Fibroblast of peridontal ligament (primary cell): Measurements from ENCODE around the gene MX2.

ENCODE experiments used
- DNase-seq: peaks from one replicate; pipeline ENCODE4 v3.0.0-alpha.2; 2010; ENCODE audit errors: extremely low read depth

The MX2 gene

GRCh38 chr21:41379901-41380300 is 18.1 kb downstream of the MX2 start:
- DNase-seq = no peak

- no peak for DNase-seq
Measured at GRCh38 chr21:41381731-41382130, 19.9 kb downstream of the MX2 start.

GRCh38 chr21:41387042-41387819 is 25.4 kb downstream of the MX2 start:
- no peak for DNase-seq

- DNase-seq = no peak
Measured at GRCh38 chr21:41387824-41388223, 26.0 kb downstream of the MX2 start.

- DNase-seq = no peak
Measured at GRCh38 chr21:41388259-41388658, 26.4 kb downstream of the MX2 start.

- DNase-seq = no peak
Measured at GRCh38 chr21:41390043-41390639, 28.3 kb downstream of the MX2 start.

GRCh38 chr21:41393876-41394465 is 32.1 kb downstream of the MX2 start:
- no peak for DNase-seq

GRCh38 chr21:41396558-41397075 is 34.8 kb downstream of the MX2 start:
- DNase-seq = peak; percentile 2

- DNase-seq = no peak
Measured at GRCh38 chr21:41397471-41397891, 35.7 kb downstream of the MX2 start.

GRCh38 chr21:41398251-41398650 is 36.4 kb downstream of the MX2 start:
- DNase-seq = no peak

GRCh38 chr21:41398831-41399230 is 37.0 kb downstream of the MX2 start:
- DNase-seq = no peak

GRCh38 chr21:41399246-41399800 is 37.5 kb downstream of the MX2 start:
- no peak for DNase-seq

GRCh38 chr21:41402231-41402630 is 40.4 kb downstream of the MX2 start:
- DNase-seq = no peak

- no peak for DNase-seq
Measured at GRCh38 chr21:41402796-41403195, 41.0 kb downstream of the MX2 start.

GRCh38 chr21:41403331-41403730 is 41.5 kb downstream of the MX2 start:
- DNase-seq = no peak

- DNase-seq = no peak
Measured at GRCh38 chr21:41403966-41404365, 42.1 kb downstream of the MX2 start.

- DNase-seq = no peak
Measured at GRCh38 chr21:41405321-41405720, 43.5 kb downstream of the MX2 start.

GRCh38 chr21:41406340-41406739 is 44.5 kb downstream of the MX2 start:
- DNase-seq = no peak

GRCh38 chr21:41407541-41408460 is 46.0 kb downstream of the MX2 start:
- DNase-seq = no peak

GRCh38 chr21:41410361-41410760 is 48.5 kb downstream of the MX2 start:
- DNase-seq = no peak

GRCh38 chr21:41410767-41411448 is 49.1 kb downstream of the MX2 start:
- DNase-seq = no peak
